ENCODE data around the gene EXT2. TPM values are rescaled to one million over a fixed set of nuclear protein-coding genes. Genes with fewer than 3 reads are reported as not detected.

EXT2 gene
- total RNA-seq, 1 donor from 2014 or later = 35.0 TPM

DNA sequence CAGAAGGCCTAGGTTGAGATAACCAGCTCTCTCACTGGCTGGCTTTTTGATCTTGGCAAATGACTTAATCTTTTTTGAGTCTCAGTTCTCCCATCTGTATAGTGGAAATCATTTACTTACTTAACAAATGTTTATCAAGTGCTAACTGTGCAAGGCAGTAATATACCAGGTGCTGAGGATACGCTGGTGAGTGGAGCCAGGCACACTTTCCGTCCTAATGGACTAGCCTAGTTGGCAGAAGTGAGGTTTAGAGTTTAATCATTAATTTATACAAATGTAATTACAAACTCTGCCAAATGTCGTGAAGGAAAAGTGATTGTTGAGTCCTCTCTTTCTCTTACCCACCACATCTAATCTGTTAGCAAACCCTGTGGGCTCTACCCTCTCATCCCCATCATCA is 33.3 kb downstream of the EXT2 start:
- intact Hi-C loops (cut with micrococcal nuclease) = no loop called here

DNA sequence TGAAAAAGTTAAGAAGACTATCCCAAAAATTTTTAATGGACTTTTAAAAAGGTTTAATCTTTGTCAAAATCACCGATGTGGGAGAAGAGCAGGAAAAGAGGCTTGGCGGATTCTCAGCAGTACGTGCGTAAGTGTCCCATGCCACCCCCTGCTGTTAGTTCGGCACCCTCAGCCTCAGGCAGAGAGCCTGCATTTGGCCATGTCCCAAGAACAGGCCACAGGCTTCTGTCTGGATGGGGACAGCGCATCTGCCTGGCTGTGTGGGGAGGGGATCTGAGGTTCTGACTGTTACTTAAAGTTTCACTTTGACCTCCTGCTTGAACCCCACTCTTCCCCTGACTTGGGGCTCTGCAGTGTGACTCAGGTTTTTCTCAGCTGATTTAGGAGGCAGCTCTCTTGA is 35.3 kb downstream of the EXT2 start:
- intact Hi-C loops (cut with micrococcal nuclease) = no loop called here

DNA sequence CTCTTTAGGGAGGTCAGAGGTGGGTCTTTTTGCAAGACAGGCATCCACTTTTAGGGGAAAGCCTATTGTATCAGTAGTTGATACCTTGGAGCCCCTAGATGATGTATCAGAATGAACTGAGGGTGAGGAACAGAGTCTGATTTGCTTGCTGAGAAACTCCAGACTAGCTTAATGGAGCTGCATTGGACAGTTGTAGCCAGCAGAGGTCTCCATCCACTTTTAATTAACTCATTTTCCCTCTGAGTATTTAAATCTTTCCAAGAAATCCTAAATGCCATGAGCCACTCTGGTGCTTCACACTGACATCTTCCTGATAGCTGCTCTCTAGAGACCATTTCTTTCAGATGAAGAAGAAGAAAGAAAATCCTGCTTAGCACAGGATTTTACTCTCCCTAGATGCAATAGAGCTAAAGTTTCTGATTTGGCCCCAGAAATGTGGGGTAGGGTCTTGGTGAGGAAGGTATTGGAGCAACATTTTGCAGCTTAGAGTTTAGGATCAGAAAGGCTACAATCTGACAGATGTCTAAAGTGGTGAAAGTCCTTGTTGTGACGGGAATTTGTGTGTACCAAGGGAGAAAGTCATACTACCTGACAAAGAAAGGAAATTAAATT is 38.0 kb downstream of the EXT2 start:
- intact Hi-C loops (cut with micrococcal nuclease) = loop anchor here (1.0 kb wide), 1 partner anchor 405 kb away; no protein-coding TSS in a partner anchor

DNA sequence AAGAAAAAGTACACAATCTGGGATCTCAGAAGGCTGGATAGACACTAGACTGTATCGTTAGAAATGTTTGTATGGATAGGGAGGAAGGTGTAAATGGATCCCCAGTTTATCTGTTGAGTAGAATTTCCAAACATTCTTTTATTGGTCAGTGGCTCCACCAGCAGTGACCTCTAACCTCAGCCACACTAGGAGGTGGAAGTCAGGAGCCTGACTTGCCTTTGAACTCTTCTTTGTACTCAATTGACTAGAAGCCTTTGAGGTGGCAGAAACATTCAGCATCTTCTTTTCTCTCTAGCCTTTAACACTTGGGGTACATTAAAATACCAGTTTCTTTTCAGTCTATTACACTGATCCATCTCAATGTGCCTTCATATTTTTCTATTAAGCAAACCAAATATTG is 39.1 kb downstream of the EXT2 start:
- intact Hi-C loops (cut with micrococcal nuclease) = no loop called here

DNA sequence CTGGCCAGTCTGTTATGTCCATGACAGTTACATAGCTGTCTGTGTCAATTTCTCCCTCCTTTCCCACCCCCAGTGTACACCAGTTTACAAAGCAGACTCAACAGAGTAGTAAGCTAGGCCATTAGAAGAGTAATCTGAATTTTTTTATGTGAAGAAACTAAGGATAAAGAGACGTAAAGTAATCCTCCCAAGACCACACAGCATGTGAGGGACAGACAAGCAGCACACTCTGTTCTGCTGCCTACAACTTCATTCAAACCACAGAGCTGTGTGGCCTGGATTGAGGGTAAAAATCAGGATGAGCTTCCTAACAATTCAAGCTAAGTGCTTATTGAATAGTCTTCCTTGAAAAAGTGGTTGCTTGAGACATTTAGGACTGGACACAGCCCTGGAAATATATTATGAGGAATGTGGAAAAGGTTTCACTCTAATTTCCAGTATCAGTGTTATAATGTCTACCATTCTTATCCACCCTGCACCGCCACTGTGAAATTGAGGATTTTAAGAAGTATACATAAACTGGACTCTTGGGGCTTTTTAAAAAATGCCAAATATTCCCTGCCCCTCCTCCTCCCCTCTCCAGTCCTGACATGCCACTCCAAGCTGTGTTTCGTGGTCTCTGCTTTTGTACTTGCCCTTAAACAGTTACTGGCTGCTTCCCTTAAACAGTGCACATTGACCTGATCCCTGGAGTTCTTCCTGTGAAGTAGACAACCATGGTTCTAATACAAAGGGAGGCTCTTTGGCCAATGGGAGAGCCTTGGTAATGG is 40.9 kb downstream of the EXT2 start:
- intact Hi-C loops (cut with micrococcal nuclease) = no loop called here

DNA sequence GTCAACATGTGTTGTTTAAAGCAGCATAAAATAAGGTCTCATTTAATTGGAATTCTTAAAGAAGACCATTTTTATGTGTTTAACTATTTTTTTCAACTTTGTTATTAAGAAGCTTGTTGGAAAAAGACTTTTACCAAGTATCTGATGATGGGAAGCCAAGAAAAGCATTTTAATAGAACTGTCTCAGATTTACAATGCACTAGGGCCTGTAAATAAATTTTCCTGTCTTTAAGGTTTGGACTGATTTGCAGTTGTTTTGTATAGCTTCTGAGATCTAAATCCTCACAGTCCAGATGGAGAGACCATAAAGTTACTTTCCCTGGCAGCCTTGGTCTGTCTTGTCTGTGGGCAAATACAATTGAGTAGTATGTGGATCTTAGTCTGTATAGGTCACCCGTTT is 41.6 kb downstream of the EXT2 start:
- intact Hi-C loops (cut with micrococcal nuclease) = no loop called here

DNA sequence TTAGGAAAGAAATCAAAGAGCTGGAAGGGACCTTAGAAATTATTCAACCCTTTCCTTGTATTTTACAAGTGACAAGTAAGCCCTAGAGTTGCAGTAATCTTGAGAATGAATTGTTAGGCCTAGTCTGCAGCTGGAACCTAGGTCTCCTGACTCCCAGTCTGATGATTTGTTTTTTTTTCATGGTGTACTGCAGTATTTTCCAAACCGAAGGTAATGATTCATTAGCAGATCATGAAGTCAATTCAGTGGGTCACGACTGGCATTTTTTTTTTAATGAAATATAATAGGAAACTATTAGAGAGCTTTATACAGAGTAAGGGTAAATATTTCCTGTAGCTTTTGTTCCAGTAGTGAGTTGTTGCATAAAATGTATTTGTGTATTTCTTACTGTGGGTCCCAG is 42.8 kb downstream of the EXT2 start:
- intact Hi-C loops (cut with micrococcal nuclease) = no loop called here

DNA sequence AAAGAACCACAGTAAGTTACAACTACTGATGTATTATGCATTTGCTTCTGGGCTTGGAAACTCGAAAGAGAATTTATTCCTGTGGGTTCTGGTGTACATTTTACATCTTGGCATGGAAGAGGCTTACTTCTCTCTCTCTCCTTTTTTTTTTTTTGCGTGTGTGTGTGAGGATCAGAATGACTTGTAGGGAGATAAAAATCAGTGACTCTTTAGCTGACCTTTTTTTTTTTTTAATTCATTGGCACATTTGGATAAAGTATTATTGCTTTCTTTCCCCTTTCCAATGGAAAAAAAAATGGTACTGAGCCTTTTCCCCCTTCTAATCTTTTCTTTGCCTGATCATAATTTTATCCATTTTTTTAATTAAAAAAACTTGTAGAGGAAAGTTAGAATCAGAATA is 43.5 kb downstream of the EXT2 start:
- intact Hi-C loops (cut with micrococcal nuclease) = no loop called here

DNA sequence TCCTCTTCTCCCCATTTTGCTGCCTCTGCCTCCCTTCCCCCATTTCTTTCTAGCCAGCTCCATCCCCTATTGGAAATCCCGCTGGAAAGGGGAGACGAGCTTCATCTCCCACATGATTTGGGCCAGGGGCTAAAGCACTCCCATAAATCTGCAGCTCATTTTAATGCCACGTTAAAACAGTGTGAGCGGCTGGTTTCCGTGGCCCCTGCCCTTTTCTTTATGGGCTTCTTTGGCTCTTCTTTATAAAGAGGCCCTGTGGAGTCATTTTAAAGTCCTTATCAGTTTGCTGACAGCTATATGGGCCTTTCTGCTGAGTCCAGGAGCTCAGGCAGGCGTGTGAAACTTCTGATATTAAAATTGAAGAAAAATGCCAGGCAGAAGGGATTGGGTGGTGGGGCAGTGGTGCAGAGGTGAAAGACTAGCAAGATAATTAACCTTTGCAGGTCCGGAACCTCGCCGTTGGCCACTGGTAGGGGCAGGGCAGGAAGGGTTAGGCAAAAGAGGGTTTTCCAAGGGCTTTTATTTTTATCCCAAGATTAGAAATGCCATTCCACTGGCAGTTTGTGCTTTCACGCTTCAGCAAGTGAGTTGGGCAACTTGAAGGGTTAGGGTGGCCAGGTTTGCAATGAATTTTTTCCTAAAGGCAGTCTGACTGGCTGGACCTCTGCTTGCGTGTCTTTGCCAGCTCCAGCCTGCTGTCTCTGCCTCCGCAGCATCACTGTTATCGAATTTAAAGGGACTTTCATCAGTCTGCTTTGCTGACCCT is 44.3 kb downstream of the EXT2 start:
- intact Hi-C loops (cut with micrococcal nuclease) = no loop called here

DNA sequence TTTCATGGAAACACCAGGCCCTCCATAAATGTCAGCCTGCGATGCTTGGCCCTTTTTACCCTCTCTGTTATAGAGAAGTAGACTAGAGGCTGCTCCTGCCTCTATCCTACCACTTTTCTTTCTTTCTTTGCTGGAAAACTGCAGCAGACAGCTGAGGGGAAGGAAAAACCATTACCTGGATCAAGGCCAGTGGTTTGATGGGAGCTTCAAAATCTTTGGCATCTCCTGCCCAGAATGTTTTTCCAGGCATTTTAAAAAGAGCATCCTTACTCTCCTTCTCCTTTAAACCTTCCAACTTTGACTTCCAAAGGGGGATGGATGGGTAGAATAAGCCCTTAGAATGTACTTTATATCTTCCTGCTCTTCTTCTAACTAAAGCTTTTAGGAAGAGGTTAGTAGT is 44.9 kb downstream of the EXT2 start:
- intact Hi-C loops (cut with micrococcal nuclease) = no loop called here

DNA sequence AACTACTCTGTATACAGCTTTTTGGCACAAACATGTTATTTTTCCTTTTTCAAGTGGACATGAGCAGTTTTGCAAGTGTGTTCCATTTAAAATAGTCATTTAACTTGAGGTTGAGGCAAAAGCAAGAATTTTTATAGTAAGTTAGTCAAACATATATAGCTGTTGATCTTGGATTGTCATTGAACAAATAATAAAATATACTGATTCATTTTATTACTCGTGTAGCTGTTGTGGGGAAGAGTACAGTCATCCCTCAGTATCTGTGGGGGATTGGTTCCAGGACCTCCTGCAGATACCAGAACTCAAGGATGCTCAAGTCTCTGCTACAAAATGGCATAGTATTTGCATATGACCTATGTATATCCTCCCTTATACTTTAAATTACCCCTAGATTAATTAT is 45.3 kb downstream of the EXT2 start:
- intact Hi-C loops (cut with micrococcal nuclease) = no loop called here

DNA sequence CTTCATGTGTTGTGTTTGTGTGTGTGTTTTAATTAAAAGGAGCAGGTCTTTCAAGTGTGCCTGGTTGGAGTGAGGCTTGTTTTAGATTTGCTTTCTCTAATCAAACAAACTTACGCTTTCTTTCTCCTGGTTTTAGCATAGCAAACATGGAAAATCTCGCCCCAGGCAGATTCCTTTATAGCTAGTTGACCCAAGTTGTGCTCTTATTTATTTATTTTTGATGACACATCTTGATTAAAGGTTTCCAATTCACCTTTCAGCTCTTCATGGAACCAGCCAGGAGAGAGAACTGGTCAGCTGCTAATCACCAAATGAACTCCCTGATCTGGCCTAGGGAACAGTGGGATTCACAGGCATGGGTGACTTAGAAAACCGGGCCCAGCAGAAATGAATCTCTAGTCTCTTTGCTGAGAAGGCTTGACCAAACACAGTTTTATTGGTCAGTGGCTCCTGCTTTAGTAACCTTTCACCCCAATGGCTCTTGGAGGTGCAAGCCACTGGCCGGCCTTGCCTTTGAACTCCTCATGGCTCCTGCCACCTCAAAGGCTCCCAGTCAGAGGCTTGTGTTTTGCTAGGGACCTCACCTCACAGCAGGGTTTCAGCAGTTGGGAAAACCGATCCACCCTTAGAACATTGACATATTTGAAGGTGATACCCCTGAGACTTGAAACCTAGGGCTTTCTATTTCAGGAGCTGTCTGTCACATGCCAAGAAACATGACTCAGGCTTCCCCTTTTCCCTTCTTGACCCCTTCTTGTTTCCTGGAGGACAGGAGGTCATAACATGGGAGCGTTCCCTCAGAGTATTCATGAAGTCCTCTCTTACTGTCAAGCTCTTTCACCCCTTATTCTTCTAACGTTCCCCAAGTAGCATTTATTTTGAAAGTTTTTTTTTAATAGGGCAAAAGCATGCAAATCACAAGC is 48.8 kb downstream of the EXT2 start:
- intact Hi-C loops (cut with micrococcal nuclease) = no loop called here

DNA sequence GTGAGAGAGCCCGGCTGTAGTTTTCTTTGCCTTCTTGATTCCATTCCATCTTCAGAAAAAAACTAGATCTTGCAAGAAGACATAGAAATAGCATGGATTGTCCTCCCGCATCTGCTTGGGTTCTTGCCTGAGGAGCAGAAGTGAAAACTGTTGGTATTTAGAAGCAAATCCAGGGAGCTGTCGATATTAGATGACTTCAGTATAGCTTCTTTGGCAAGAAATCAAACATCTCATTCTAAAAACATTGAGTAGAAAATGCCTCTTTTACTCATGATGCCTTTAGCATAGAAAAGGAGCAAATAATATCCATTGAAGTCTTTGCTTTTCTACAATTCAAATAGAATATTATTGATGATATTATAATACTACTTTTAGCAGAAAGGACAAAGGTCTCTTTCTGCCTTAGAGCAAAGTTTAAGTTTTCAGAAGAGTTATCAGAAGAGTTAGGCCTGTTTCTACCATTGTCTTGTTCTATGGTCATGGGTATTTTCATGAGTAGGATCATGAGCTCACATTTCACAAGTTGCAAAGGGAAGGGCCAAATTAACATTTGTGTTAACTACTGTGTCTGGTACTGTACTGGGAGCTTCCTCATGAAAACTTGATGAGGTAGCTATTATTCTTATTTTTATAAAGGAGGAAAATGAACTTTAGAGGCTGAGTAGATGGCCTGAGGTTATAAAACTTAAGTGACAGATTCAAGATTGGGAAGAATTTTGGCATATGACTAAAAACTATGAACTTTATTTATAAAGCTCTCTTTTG is 49.7 kb downstream of the EXT2 start:
- intact Hi-C loops (cut with micrococcal nuclease) = no loop called here

DNA sequence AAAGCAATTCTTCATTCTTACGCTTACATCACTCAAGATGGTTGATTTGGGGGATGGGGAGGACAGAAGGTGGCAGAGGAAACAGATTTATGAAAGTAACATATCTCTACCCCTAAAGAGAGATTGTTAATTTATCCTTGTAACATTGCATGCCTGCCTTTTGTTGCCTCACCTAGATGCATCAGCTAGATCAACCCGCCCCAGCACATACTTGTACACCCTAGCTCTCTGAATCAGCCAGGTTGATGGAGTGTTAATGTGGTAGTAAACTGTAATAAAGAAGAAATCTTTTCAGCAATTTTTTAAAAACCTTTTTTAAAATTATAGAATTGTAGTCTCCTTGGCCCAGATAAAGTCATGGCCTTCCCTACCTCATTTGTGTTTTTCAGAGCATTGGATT is 51.5 kb downstream of the EXT2 start:
- intact Hi-C loops (cut with micrococcal nuclease) = no loop called here

DNA sequence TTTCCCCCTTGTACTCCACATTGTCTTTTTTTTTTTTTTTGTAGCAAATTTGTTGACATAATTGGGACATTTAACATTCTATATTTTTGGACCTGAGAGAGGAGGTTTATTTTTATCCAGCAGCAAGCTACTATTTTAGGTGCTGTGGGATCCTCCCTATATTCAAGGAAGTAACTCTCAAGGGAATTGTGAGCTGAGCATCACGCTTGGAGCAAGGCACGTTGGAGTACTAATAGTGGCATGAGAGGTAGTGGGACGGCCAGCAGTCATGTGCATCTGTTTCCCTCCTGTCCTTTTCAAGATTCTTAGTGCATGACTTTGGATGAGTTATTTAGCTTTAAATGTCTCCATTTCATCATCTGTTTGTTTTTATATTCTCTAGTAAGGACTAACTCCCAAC is 52.3 kb downstream of the EXT2 start:
- intact Hi-C loops (cut with micrococcal nuclease) = no loop called here

DNA sequence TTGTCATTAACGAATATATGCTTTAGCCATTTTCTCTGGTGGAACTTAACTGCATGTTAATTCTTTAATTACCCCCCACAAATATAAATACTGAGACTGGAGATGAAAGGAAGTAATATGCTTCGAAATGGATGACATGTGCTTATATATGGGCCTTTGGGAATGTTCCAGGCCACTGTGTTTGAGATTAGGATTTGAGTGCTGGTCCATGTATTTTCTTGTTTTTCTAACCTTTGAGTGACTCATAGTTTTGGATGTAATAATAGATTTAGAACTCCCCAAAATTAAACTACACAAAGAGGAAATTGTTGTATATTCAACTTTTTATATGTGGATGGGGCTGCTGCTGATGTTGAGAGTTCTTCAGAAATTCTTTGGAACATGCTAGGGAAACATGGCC is 54.2 kb downstream of the EXT2 start:
- intact Hi-C loops (cut with micrococcal nuclease) = no loop called here

DNA sequence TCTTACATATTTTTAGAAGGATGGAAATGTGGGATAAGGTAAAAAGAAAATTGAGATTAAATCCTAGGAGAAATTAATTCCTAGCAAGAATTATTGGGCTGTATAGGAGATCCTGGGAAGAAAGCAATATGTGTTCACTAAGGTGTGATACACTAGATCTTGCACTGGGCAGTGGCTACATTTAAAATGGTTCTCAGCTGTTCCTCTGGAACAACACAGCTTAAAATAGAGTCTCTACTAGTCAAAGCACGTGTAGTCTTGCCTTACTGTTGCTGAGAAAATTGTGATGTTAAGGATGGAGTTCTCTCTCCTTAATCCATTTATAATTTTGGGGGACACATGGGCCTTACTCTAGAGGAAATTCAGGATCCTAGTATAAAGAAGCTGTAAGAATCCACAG is 54.9 kb downstream of the EXT2 start:
- intact Hi-C loops (cut with micrococcal nuclease) = no loop called here

DNA sequence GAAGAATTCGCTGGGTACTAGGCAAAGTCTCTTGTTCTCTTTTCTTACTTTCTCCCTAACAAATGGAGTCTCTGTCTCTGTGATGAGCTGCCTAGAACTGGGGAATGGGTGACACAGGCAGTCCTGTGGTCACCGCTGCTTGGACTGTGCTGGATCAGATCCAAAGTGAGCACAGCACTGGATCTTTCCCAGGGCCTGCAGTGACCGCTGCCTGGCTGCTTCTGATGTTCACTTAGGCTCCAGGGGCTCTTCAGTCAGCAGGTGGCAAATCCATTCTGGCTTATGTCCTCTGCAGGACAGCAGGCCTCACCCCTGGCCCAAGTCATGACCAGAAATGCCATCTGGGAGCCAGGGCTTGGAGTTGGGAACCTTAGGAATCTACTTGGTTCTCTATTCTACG is 61.5 kb downstream of the EXT2 start:
- intact Hi-C loops (cut with micrococcal nuclease) = no loop called here

DNA sequence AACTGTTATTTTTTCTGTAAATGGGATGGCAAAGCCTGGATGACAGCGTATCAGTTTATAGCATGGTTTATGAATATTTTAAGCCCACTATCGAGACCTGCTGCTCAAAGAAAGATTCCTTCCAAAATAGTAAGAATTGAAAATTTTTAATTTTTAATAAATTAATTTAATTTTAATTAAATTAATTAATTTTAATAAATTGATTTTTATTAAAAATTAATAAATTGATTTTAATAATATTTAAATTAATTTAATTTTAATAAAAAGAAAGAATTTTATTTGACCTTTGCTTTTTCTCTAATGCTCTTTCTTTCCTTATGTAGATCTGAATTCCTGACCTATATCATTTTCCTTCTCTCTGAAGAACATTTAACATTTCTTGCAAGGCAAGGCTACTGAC is 62.9 kb downstream of the EXT2 start:
- intact Hi-C loops (cut with micrococcal nuclease) = no loop called here

DNA sequence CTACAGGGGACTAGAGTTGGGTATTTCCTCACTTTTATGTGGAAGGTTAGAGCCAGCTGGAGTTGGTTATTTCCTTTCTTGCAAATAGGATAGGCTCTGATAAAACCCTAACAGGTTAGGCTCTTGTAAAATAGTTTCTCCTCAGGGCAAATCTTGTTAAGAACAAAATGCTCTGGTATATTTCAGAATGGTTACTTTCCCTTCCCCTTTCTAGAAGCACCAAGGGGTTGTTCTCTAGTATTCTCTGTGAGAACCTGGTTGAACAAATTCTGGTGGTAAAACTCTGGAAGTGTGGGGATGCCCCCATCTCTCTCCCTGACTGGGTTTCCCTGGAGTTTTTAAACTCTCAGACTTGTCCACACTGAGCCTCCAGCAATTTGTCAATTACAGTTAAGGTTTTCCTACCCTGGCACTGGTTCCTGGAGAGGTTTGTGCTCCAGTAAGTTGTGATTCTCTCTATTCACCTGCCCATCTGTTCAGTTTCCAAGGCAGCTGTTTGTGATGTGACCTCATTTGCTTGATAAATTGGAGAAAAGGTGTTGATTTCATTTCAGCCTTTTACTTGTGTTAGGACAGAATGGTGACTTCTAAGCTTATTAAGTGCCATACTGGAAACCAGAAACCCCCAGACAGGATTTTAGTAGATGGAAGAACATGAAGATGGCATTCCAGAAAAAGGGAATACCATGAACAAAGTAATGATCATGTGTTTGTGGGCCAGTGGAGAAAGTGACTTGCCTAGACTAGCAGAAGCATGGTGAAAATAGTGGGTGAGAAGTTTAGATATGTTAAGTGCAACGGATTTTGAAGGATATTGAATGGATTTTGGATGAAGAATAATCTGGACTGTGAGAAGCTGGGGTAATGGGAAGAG is 64.6 kb downstream of the EXT2 start:
- intact Hi-C loops (cut with micrococcal nuclease) = no loop called here
